PC-3 (cell line): ENCODE results near the gene RANBP1.

Experiments used
- EZH2 ChIP-seq: fragments of 300-600 bp; sonication (generic); IDR thresholded peaks from one replicate; pipeline ENCODE4 v1.6.1; 2017; ENCODE audit warnings: antibody characterized with exemption, mild to moderate bottlenecking, low read length; ENCODE audit not compliant: unreplicated experiment
- EZH2phosphoT487 ChIP-seq: fragments of 300-600 bp; sonication (generic); IDR thresholded peaks from 2 replicates; pipeline ENCODE4 v1.6.1; 2018; ENCODE audit warnings: mild to moderate bottlenecking, antibody characterized with exemption, low read length, borderline replicate concordance

DNA sequence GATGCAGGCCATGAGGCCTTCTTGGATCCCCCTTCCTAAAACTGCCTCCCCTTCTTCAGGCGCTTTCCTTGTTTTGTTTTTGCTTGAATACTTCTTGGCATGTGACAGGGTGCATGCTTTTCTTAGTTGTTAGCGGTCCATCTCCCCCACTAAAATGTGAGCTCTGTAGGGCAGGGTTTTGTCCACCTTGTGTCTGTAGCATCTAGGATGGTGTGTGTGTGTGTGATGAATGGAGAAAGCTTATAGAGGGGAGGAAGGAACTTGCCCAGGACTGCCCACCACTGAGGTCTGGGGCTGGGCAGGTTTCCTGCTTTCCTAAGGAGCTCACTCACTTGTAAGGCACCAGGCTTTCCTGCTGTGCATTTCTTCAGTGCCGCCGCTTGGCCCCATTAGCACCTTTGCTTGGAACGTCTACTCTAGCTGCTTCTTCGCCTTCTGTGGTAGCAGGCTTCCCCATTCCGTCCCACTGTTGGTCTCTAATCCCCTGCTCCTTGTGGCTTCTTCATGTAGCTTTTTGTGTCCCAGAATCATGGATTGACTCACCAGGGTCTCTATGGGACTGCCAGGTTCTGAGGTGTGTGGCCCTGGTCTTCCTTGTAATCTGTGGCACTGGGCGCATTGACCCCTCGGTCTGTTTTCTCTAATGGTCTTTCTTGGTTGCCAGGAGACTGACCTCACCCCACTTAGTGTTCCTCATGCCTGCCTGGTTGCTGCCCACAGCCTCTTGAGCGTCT lies 32.6 kb upstream of the RANBP1 start:
- TF ChIP-seq EZH2phosphoT487 (no peak), EZH2 (no peak)
